GM19043 (cell line): ENCODE data around the gene EPB41L4B.
A peak's percentile ranks its signal among the peaks of the same experiment; 100 is the strongest.

Experiments used
- ATAC-seq: cut with Tn5 transposase; IDR thresholded peaks from one replicate; pipeline ENCODE4 v1.9.1; 2021; ENCODE audit warnings: low read depth; ENCODE audit not compliant: unreplicated experiment

The EPB41L4B gene

GRCh38 chr9:109321727-109322126 lies 868 bp upstream of the EPB41L4B start:
- no peak for ATAC-seq

DNA sequence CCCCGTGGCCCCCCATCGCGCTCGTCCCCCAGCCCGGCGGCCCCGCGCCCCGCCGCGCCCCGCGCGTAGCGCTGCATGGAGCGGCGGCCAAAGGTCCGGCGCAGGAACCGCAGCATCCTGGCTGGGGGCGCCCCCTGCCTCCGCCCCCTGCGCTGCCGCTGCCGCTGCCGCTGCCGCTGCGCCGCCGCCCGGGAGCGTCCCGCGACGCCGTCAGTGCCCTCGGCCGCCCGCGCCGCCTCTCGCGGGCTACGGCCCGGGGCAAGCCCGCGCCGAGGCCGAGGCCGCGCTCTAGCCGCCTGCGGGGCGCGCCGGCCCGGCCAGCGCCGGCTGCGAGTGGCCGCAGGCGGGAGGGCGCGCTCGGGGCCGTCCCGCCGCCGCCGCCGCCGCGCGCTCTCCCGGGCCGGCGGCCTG lies 523 bp downstream of the EPB41L4B start:
- peak; percentile 30 for ATAC-seq

- peak; percentile 18 for ATAC-seq
Observed at GRCh38 chr9:109319626-109320241, 1.1 kb downstream of the EPB41L4B start.

DNA sequence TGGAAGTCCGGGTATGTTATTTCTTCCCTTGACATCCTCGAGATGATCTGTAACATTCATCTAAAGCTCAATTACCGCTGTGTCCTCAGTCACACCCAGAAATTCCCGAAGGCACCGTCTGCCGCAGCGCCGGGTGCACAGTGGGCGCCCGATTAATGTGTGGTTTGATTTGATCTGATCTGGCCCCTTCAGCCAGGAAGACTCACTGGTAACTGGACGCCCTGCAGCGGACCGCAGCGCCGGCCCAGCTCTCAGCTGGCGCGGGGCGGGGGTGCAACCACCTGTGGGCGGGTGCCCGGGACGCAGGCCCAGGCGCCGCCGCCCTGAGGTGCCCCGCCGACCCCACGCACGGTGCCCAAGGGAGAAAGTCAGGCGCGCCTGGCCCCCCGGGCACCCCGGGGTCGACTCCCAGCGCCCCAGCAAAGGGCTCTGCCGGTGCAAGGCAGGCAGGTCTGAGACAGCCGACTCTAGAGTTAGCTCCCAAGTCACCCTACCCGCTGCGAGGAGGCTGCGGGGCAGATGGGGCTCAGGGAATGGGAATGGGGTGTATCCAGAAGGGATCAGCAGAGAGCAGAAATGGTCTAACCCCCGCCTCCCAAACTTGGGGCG lies 1.7 kb downstream of the EPB41L4B start:
- ATAC-seq: no peak

DNA sequence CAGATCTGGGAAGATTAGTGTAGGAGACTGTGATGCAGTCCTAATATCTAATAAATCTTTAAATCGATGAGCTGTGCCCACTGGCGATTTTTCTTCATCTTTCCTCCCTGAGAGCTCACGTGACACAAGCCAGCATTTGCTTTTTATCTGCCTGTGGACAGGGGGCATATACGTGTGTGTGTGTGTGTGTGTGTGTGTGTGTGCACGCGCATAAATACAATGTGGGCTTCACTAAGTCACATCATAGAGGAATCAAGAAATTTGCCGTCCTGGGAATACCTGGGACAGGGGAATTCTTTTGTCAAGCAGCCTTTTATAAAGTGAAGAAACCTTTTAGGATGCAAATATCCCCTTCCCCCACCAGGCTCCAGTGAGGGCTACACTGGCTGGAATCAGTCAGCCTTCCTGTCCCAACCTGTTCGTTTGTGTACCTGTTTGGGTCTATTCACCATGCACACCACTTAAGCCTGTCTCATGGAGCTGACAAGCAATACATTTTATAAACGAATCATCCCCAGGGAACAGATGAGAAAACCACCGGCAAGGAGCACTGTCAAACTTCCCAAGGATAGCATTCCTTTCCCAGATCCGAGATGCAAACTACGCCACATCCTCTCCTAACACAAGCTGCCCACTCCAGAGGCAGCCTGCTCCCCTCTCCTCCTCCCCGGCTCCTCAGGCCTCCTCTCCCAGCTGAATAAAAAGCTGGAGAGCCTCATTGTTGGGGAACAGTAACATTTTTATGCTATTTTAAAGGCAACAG lies 2.7 kb downstream of the EPB41L4B start:
- no peak for ATAC-seq

- no peak for ATAC-seq
Observed at GRCh38 chr9:109317311-109317978, 3.4 kb downstream of the EPB41L4B start.

DNA sequence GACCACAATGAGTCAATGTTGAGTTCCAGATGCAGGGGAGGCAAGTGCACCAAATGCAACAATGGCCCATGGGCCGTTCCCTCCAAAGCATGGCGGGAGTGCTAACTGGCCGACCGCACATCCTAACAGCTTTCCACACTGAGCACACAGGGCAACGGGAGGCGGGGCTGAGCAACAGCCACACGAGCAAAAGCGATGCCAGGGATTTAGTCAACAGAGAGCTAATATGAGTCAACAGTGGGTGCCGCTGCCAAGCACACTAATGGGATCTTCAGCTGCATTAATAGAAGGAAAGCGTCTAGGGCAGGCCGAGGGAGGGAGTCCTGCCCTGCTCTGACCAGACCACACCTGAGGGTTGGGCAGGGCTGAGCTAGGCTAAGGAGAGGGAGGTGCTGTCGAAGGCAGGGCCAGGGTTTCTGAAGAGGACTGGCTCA lies 4.6 kb downstream of the EPB41L4B start:
- ATAC-seq: no peak

- no peak for ATAC-seq
Observed at GRCh38 chr9:109315480-109316206, 5.2 kb downstream of the EPB41L4B start.

GRCh38 chr9:109314011-109314531 lies 6.8 kb downstream of the EPB41L4B start:
- no peak for ATAC-seq

GRCh38 chr9:109313351-109313750 lies 7.5 kb downstream of the EPB41L4B start:
- no peak for ATAC-seq

DNA sequence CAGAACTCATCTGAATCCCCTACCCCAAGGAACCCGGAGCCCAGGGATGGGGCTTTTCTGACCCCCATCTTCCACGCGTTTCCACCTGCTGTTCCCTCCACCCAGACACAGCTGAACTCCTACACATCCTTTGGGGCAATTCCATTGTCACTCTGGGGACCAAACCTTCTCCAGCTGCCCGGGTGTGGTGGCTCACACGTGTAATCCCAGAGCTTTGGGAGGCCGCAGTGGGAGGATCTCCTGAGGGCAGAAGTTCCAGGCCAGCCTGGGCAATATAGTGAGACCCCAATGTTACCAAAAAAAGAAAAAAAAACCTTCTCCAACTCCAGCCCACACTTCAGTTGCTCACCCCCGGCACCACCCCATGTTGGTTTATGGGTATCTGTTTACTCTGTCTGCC lies 8.1 kb downstream of the EPB41L4B start:
- no peak for ATAC-seq

DNA sequence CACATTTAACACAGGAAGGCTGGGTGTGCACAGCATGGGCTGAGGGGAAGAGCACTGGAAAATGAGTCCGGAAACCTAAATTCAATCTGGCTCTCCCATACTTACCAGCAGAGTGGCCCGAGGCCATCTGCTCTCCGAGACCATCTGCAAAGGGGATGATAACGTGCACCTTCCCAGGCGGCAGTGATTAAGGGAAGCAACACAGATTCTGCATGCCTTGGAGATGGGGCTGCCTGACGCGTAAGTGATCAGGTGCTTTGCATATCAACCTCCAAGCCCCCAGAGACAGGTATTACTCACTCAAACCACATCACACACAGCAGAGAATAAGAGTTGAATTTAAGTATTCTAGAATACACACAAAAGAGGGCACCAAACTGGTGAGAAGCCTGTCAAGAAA lies 9.1 kb downstream of the EPB41L4B start:
- peak; percentile 61 for ATAC-seq

- ATAC-seq: no peak
Observed at GRCh38 chr9:109311286-109311685, 9.6 kb downstream of the EPB41L4B start.

DNA sequence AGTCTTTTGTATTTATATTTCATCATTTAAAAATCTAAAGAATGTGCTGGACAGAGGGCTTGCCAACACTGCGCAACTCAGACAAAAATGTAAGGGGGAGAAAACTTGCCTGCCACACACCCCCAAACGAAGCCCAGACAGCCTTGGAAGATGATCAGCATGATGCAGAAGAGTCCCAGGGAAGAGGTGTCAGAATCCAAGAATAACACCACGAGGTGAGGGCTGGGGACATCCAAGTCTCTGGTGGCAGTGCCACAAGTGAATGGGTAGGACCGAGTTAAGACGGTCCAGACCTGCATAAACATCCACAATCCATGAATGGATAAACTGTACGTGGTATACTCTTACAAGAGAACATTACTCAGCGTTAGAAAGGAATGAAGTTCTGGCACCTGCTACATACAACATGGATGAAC lies 10.4 kb downstream of the EPB41L4B start:
- no peak for ATAC-seq

- ATAC-seq: no peak
Observed at GRCh38 chr9:109309282-109309681, 11.6 kb downstream of the EPB41L4B start.

- no peak for ATAC-seq
Observed at GRCh38 chr9:109307380-109308240, 13.2 kb downstream of the EPB41L4B start.

DNA sequence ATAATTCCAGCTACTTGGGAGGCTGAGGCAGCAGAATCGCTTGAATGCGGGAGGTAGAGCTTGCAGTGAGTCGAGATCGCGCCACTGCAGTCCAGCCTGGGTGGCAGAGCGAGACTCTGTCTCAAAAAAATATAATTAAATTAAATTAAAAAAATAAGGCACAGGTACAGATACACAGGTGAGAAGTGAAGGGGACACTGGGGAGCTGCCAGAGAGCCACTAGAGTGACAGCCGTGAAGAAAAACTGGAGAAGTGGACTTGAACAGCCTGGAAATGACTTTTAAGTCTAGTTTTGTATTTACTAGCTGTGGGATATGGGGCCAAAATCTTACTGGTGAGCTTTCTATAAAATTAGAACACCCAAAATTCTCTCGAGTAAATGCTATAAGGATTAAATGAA lies 15.1 kb downstream of the EPB41L4B start:
- ATAC-seq: no peak

DNA sequence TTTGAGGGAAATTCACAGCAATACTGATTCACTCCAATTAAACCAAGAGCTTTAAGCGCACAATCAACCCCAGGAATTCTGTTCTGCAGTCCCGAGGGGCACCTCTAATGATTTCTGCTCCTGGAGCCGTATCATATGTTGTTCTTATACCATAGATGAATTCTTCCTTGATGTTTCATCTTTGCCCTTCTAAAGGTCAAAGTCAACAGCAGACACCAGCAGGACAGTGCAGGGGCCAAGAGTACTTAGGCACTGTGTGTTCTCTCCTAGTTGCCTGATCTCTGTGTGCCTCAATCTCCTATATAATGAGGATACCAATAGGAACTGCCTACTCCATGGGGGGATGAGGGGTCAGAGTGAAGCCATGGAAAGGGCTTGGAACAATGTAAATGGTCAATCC lies 16.5 kb downstream of the EPB41L4B start:
- no peak for ATAC-seq

DNA sequence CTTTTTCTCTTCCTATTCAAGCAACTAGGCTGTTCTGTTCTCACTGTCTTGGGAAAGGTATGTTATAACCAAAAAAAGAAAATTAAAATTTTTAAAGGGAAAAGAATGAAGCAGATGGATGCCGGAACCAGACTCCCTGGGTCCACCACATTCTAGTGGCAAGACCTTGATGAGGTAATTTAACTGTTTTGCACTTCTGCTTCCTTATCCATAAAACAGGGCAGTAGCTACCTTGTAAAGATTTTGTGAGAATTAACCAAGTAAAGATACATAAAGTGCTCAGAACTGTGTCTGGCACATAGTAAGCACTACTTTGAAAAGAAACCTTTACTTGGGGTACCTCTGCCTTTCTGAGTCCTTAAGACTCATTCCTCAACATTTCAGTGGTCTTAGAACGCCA lies 17.0 kb downstream of the EPB41L4B start:
- ATAC-seq: no peak
